Stimulated activated naive CD8-positive, alpha-beta T cell treated with anti-CD3 and anti-CD28 coated beads, Interleukin-15, Interleukin-2, amounts not matched to agents 100 ng/mL and 50 ng/mL, for 24 hours (primary cell): ENCODE results near the gene SLC4A8.
A peak's percentile ranks its signal among the peaks of the same experiment; 100 is the strongest.
"Not testable (repeated sequence)": the region's sequence is repeated elsewhere in the genome, so short reads cannot be mapped to it uniquely, and the experiment has no call there.

Source experiments
- H3K27ac Mint-ChIP-seq: one replicate; pipeline ENCODE4 v1.8.0; 2021; ENCODE audit warnings: mild to moderate bottlenecking, mixed read lengths
- H3K27me3 Mint-ChIP-seq: one replicate; pipeline ENCODE4 v1.8.0; 2021; ENCODE audit warnings: mixed read lengths
- H3K36me3 Mint-ChIP-seq: one replicate; pipeline ENCODE4 v1.8.0; 2021; ENCODE audit warnings: low read depth, mixed read lengths
- H3K4me1 Mint-ChIP-seq: one replicate; pipeline ENCODE4 v1.8.0; 2021; ENCODE audit warnings: low read depth, mixed read lengths
- H3K4me3 Mint-ChIP-seq: one replicate; pipeline ENCODE4 v1.8.0; 2021; ENCODE audit warnings: mild to moderate bottlenecking, mixed read lengths
- H3K9me3 Mint-ChIP-seq: one replicate; pipeline ENCODE4 v1.8.0; 2021; ENCODE audit warnings: mixed read lengths

Gene SLC4A8

GRCh38 chr12:51434305-51434704 is 9.7 kb downstream of the SLC4A8 start:
- Mint-ChIP-seq H3K36me3 (no peaks in the 10 kb centered on the region), H3K4me1 (peaks cover 2% of the 10 kb centered on the region), H3K9me3 (no peaks in the 10 kb centered on the region), H3K27me3 (no peaks in the 10 kb centered on the region), H3K4me3 (no peak overlapping the region), H3K27ac (no peak overlapping the region)

- no peak overlapping the region for H3K4me3 Mint-ChIP-seq
- H3K9me3 Mint-ChIP-seq: no peaks in the 10 kb centered on the region
- H3K4me1 Mint-ChIP-seq: peaks cover 11% of the 10 kb centered on the region
- H3K36me3 Mint-ChIP-seq: no peaks in the 10 kb centered on the region
- H3K27me3 Mint-ChIP-seq: no peaks in the 10 kb centered on the region
- no peak overlapping the region for H3K27ac Mint-ChIP-seq
These were observed 12.8 kb downstream of the SLC4A8 start for GRCh38 chr12:51437431-51437830.

GRCh38 chr12:51439330-51439729 is 14.7 kb downstream of the SLC4A8 start:
- H3K9me3 Mint-ChIP-seq: no peaks in the 10 kb centered on the region
- peaks cover 11% of the 10 kb centered on the region for H3K4me1 Mint-ChIP-seq
- no peaks in the 10 kb centered on the region for H3K36me3 Mint-ChIP-seq
- H3K4me3 Mint-ChIP-seq: no peak overlapping the region
- H3K27me3 Mint-ChIP-seq: no peaks in the 10 kb centered on the region
- no peak overlapping the region for H3K27ac Mint-ChIP-seq

DNA sequence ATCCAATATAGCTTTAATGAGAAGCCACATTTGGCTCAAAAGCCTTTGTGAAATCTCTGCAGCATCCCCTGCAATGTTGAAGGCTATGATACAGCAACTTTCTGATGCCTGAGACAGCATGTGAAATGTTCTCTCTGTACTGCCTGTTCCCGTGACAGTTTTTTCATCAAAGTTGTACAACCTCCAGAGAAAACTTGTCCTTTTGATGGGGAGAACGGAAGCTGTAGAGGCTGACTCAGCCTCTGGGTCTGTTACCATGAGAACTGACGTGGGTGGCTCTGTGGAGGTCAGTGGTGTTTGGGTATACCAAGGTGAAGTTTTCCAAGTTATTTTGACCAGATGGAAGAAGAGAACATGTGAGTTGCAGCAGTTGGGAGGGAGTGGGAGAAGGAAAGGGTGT is 17.0 kb downstream of the SLC4A8 start:
- no peak overlapping the region for H3K27ac Mint-ChIP-seq

GRCh38 chr12:51442324-51442723 is 17.7 kb downstream of the SLC4A8 start:
- peaks cover 11% of the 10 kb centered on the region for H3K4me1 Mint-ChIP-seq
- no peaks in the 10 kb centered on the region for H3K27me3 Mint-ChIP-seq
- H3K4me3 Mint-ChIP-seq: no peak overlapping the region
- H3K27ac Mint-ChIP-seq: no peak overlapping the region
- no peaks in the 10 kb centered on the region for H3K9me3 Mint-ChIP-seq
- no peaks in the 10 kb centered on the region for H3K36me3 Mint-ChIP-seq

More for the DNA sequence above, 17.0 kb downstream of the SLC4A8 start:
- Mint-ChIP-seq H3K27me3 (no peaks in the 10 kb centered on the region), H3K36me3 (no peaks in the 10 kb centered on the region), H3K9me3 (no peaks in the 10 kb centered on the region), H3K4me1 (peaks cover 11% of the 10 kb centered on the region), H3K4me3 (no peak overlapping the region)

DNA sequence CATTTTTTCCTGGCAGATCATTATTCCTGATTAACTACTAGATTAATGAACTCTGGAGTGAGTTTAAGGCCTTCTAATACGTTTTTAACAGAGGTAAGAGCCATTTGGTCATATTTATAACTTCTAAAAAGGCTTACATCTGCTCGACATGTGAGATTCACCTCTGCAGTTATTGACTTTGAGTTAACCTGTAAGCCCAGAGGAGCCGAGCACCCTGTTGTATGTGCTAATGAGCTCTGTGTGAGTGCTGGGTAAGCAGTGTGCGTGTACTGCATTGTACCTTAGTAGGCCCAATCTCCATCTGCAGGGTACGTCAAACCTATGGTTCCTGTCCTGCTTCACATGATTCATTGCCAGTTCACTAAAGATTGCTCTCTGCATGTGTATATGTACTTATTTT is 18.9 kb downstream of the SLC4A8 start:
- Mint-ChIP-seq H3K27me3 (no peaks in the 10 kb centered on the region), H3K9me3 (no peaks in the 10 kb centered on the region), H3K27ac (no peak overlapping the region), H3K4me3 (no peak overlapping the region), H3K4me1 (peaks cover 11% of the 10 kb centered on the region), H3K36me3 (no peaks in the 10 kb centered on the region)

GRCh38 chr12:51448618-51449256 is 24.1 kb downstream of the SLC4A8 start:
- no peaks in the 10 kb centered on the region for H3K9me3 Mint-ChIP-seq
- H3K36me3 Mint-ChIP-seq: no peaks in the 10 kb centered on the region
- no peaks in the 10 kb centered on the region for H3K4me1 Mint-ChIP-seq
- peak overlapping the region; percentile 2 for H3K27ac Mint-ChIP-seq
- H3K27me3 Mint-ChIP-seq: no peaks in the 10 kb centered on the region
- H3K4me3 Mint-ChIP-seq: no peak overlapping the region

GRCh38 chr12:51449580-51450246 is 25.1 kb downstream of the SLC4A8 start:
- no peaks in the 10 kb centered on the region for H3K9me3 Mint-ChIP-seq
- H3K36me3 Mint-ChIP-seq: no peaks in the 10 kb centered on the region
- H3K27ac Mint-ChIP-seq: no peak overlapping the region
- no peaks in the 10 kb centered on the region for H3K4me1 Mint-ChIP-seq
- no peaks in the 10 kb centered on the region for H3K27me3 Mint-ChIP-seq
- H3K4me3 Mint-ChIP-seq: no peak overlapping the region

GRCh38 chr12:51450333-51450732 is 25.7 kb downstream of the SLC4A8 start:
- Mint-ChIP-seq H3K27ac (no peak overlapping the region), H3K4me1 (no peaks in the 10 kb centered on the region), H3K9me3 (no peaks in the 10 kb centered on the region), H3K4me3 (no peak overlapping the region), H3K36me3 (no peaks in the 10 kb centered on the region), H3K27me3 (no peaks in the 10 kb centered on the region)

GRCh38 chr12:51450806-51451205 is 26.2 kb downstream of the SLC4A8 start:
- Mint-ChIP-seq H3K4me3 (no peak overlapping the region), H3K36me3 (no peaks in the 10 kb centered on the region), H3K9me3 (no peaks in the 10 kb centered on the region), H3K4me1 (no peaks in the 10 kb centered on the region), H3K27ac (no peak overlapping the region), H3K27me3 (no peaks in the 10 kb centered on the region)

GRCh38 chr12:51454016-51454415 is 29.4 kb downstream of the SLC4A8 start:
- not testable (repeated sequence) for H3K4me1 Mint-ChIP-seq, H3K27me3 Mint-ChIP-seq, H3K9me3 Mint-ChIP-seq, H3K27ac Mint-ChIP-seq, H3K36me3 Mint-ChIP-seq, H3K4me3 Mint-ChIP-seq

DNA sequence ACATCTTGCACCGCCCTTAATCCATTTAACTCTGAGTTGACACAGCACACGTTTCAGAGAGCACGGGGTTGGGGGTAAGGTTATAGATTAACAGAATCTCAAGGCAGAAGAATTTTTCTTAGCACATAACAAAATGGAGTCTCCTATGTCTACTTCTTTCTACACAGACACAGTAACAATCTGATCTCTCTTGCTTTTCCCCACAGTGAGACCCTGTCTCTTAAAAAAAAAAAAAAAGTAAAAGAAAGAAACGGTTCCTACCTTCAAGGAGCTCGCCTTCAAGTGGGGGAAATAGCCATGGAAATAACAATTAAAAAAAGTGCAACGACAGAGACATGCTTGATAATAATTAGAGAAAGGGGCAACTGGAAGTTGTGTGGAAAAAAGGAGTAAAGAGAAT is 30.4 kb downstream of the SLC4A8 start:
- H3K9me3 Mint-ChIP-seq, H3K4me1 Mint-ChIP-seq, H3K4me3 Mint-ChIP-seq, H3K27me3 Mint-ChIP-seq, H3K27ac Mint-ChIP-seq, H3K36me3 Mint-ChIP-seq: not testable (repeated sequence)

DNA sequence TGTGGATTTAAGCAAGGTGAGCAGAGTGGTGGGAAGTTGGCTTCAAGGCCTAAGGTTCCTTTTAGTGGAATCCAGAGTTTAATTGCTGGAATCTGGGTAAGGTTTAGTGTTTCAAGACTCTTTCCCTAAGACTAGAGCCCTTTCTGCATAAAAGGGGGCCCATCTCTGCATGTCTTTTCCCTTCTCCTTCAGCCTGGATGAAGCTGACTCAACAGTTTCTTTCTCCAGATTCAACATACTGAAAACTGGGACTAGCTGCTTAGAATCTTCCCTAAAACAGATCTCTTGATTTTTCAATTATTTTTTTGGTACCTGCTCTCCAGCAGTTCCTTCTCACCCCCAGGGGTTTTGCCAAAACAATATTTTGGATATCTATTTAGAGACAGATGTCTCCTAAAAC is 34.0 kb downstream of the SLC4A8 start:
- Mint-ChIP-seq H3K4me3 (no peak overlapping the region), H3K9me3 (no peaks in the 10 kb centered on the region), H3K27me3 (no peaks in the 10 kb centered on the region), H3K27ac (no peak overlapping the region), H3K36me3 (no peaks in the 10 kb centered on the region), H3K4me1 (no peaks in the 10 kb centered on the region)

- Mint-ChIP-seq H3K27ac (no peak overlapping the region), H3K36me3 (no peaks in the 10 kb centered on the region), H3K4me3 (no peak overlapping the region), H3K4me1 (no peaks in the 10 kb centered on the region), H3K9me3 (no peaks in the 10 kb centered on the region), H3K27me3 (no peaks in the 10 kb centered on the region)
These were observed 35.9 kb downstream of the SLC4A8 start for GRCh38 chr12:51460519-51460918.

DNA sequence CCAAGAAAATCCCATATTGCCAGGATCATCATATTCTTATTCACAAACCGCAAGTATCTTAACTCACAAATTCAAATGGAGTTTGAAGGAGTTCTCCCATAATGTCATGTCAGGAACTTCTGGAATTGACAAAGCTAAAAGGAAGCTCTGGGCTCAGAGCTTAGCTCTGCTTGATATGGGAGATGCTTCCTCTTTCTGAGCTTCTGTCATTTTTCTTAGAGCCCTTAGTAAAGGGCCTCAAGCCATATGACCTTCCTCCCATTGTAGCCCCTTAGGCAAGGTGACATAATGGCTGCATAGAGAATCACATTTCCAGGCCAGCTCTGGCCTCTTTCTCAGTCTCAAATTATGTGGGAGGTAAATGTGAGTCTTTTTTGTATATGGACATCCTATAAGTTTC is 40.9 kb downstream of the SLC4A8 start:
- no peaks in the 10 kb centered on the region for H3K9me3 Mint-ChIP-seq
- no peaks in the 10 kb centered on the region for H3K4me1 Mint-ChIP-seq
- H3K27me3 Mint-ChIP-seq: no peaks in the 10 kb centered on the region
- no peak overlapping the region for H3K27ac Mint-ChIP-seq
- H3K36me3 Mint-ChIP-seq: no peaks in the 10 kb centered on the region
- no peak overlapping the region for H3K4me3 Mint-ChIP-seq

DNA sequence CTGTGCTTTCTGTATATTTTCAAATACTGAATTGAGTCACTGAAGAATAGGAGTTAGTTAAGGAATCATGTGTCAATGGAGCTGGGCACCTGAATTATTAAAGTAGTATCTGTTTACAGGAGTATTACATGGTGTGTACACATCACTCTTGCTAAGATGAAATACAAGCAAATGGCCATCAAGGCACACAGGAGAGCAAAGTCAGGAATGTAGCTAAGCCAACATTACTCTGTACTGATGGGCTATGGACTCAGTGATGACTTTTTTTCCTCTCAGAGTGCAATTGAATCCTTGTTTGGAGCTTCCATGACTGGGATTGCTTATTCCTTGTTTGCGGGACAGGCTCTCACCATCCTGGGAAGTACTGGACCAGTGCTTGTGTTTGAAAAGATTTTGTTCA is 45.5 kb downstream of the SLC4A8 start:
- H3K4me1 Mint-ChIP-seq: no peaks in the 10 kb centered on the region
- H3K4me3 Mint-ChIP-seq: no peak overlapping the region
- no peak overlapping the region for H3K27ac Mint-ChIP-seq
- no peaks in the 10 kb centered on the region for H3K9me3 Mint-ChIP-seq
- H3K36me3 Mint-ChIP-seq: no peaks in the 10 kb centered on the region
- H3K27me3 Mint-ChIP-seq: no peaks in the 10 kb centered on the region
